Thyroid gland (tissue), 4 donors: ENCODE results near the gene JPH2.

Experiments used
- CTCF ChIP-seq, 6 experiments: fragments of 200-600 bp in 3 of 6; fragments of 450-650 bp in 3 of 6; sonication (generic) in 3 of 6; IDR thresholded peaks; one replicate each; pipeline ENCODE4 v1.5.1; 2016 to 2019; ENCODE audit warnings: antibody characterized with exemption in 6 of 6, mild to moderate bottlenecking in 2 of 6, inconsistent platforms in 1 of 6, moderate library complexity in 1 of 6
- POLR2A ChIP-seq, 2 donors: fragments of 450-650 bp; IDR thresholded peaks; one replicate each; pipeline ENCODE4 v1.6.1; 2017; ENCODE audit warnings: antibody characterized with exemption in 2 of 2, mild to moderate bottlenecking in 2 of 2, moderate library complexity in 1 of 2

- TF ChIP-seq POLR2A (IDR thresholded peaks at IDR 0.05) (no peak), CTCF (IDR thresholded peaks at IDR 0.05) (no peak)
These were observed 120.1 kb downstream of the JPH2 start for GRCh38 chr20:44066645-44067606.
